OCI-LY3 (cell line): ENCODE results near the gene ASMTL.

Source experiments
- EZH2phosphoT487 ChIP-seq: fragments of 200-600 bp; shearing (Covaris generic); IDR thresholded peaks from 2 replicates; pipeline ENCODE4 v1.6.1; 2018; ENCODE audit warnings: antibody characterized with exemption, mixed run types, low read depth
- TF ChIP-seq, protein P1 (sequence below): fragments of 200-600, 300-600 bp; sonication (generic); IDR thresholded peaks from 2 replicates; pipeline ENCODE4 v1.5.1; 2014; ENCODE audit warnings: antibody characterized with exemption, low read length, low read depth

DNA sequence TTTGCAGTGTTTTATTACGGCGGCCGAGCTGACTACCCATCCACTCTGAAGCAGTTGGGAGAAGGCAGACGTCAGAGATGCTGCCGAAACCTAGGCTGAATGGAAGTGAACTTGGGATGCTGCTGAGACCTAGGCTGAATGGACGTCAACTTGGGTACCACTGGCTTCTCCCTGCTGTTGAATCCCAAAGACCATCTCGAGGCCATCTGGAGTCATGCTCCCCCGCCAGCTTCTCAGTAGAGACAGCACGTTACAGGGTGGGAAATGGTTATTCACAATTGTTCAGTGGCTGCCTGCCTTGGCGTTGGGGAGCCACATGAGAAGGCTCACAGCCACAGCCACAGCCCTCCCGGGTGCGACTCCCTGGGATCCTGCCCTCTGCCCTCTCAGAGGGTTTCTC lies 43.4 kb upstream of the ASMTL start:
- TF ChIP-seq, protein P1, sequence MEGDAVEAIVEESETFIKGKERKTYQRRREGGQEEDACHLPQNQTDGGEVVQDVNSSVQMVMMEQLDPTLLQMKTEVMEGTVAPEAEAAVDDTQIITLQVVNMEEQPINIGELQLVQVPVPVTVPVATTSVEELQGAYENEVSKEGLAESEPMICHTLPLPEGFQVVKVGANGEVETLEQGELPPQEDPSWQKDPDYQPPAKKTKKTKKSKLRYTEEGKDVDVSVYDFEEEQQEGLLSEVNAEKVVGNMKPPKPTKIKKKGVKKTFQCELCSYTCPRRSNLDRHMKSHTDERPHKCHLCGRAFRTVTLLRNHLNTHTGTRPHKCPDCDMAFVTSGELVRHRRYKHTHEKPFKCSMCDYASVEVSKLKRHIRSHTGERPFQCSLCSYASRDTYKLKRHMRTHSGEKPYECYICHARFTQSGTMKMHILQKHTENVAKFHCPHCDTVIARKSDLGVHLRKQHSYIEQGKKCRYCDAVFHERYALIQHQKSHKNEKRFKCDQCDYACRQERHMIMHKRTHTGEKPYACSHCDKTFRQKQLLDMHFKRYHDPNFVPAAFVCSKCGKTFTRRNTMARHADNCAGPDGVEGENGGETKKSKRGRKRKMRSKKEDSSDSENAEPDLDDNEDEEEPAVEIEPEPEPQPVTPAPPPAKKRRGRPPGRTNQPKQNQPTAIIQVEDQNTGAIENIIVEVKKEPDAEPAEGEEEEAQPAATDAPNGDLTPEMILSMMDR = no peak
- no peak for TF ChIP-seq EZH2phosphoT487
